Measurements from ENCODE around the gene EDAR. TPM values are rescaled to one million over a fixed set of nuclear protein-coding genes. Genes with fewer than 3 reads are reported as not detected.

Gene EDAR
- total and polyA plus RNA-seq, 10 of the 15 experiments (the other 5 are each of a cell fraction or from before 2014, with no cell fraction given): 0.04 TPM; not detected in 9

GRCh38 chr2:108920686-108921085, 68.3 kb downstream of the EDAR start:
- TF ChIP-seq PAX8 (IDR thresholded peaks at IDR 0.05) (no peak), BMI1 (IDR thresholded peaks at IDR 0.05; ENCODE audit: borderline replicate concordance) (no peak), ZBTB33 (IDR thresholded peaks at IDR 0.05) (no peak), CBX5 (IDR thresholded peaks at IDR 0.05; ENCODE audit: low read depth) (no peak), BRCA1 (IDR thresholded peaks at IDR 0.05; ENCODE audit: low read depth, low read length) (no peak), STAT1 (conservative IDR thresholded peaks at IDR 0.05) (no peak), TBL1XR1 (IDR thresholded peaks at IDR 0.05; ENCODE audit: low read depth, low read length) (no peak), CBFB (IDR thresholded peaks at IDR 0.05; ENCODE audit: low read depth) (no peak), ZNF207 (IDR thresholded peaks at IDR 0.05; ENCODE audit: borderline replicate concordance) (no peak), ZNF274 (IDR thresholded peaks at IDR 0.05; ENCODE audit: insufficient read depth, insufficient read length) (no peak), MEF2A (IDR thresholded peaks at IDR 0.05; ENCODE audit: insufficient read depth, low read depth, low read length) (no peak), EZH2 (IDR thresholded peaks at IDR 0.05; ENCODE audit: borderline replicate concordance, control insufficient read depth, low read depth, low read length) (no peak), SP1 (IDR thresholded peaks at IDR 0.05; ENCODE audit: low read depth, low read length) (no peak), DPF2 (IDR thresholded peaks at IDR 0.05) (no peak), ZBTB40 (IDR thresholded peaks at IDR 0.05; ENCODE audit: borderline replicate concordance) (no peak), MLLT1 (IDR thresholded peaks at IDR 0.05) (no peak), KLF5 (IDR thresholded peaks at IDR 0.05; ENCODE audit: partially characterized antibody) (no peak), YY1 (IDR thresholded peaks at IDR 0.05; ENCODE audit: low read depth, low read length) (no peak), NFYA (IDR thresholded peaks at IDR 0.05; ENCODE audit: borderline replicate concordance, low read depth, low read length) (no peak)
- H2AFZ ChIP-seq (ENCODE audit: control insufficient read depth, low read depth, low read length): no peak overlapping the region
- RAD21 ChIA-PET (ENCODE audit: unreplicated experiment): no interaction called here
- CTCF ChIA-PET: no interaction called here
- no peak for ATAC-seq
- no peak overlapping the region for H3K4me2 ChIP-seq (ENCODE audit: control insufficient read depth, insufficient read depth)
- 4% methylated on average over 7 of the region's 7 CpGs for WGBS (ENCODE audit: insufficient coverage, insufficient replicate concordance, low lambda C conversion rate, missing lambda C conversion rate)
- DNase-seq (ENCODE audit: low read depth, low spot score): no peak
- H3K27ac ChIP-seq (ENCODE audit: control insufficient read depth, insufficient read depth): no peak overlapping the region
- no peaks in the 10 kb centered on the region for H3K36me3 ChIP-seq (ENCODE audit: control insufficient read depth in 2 of 2, insufficient read depth in 2 of 2, low read length in 1 of 2)
- H4K20me1 ChIP-seq (ENCODE audit: control insufficient read depth, insufficient read depth): no peaks in the 10 kb centered on the region
- SMC1A ChIA-PET (ENCODE audit: uncharacterized antibody, unreplicated experiment): no interaction called here
- in situ Hi-C loops (cut with MboI) (no loop called here), intact Hi-C loops (cut with micrococcal nuclease; ENCODE audit: unreplicated experiment) (no loop called here)
- H3K9ac ChIP-seq (ENCODE audit: control insufficient read depth, insufficient read depth, low read length): no peak overlapping the region
- H3K27me3 ChIP-seq (replicated peaks in 1 of 2; ENCODE audit: control insufficient read depth in 2 of 2, insufficient read depth in 2 of 2, low read length in 1 of 2): peaks cover 0 to 3% of the 10 kb centered on the region in 2 experiments; a peak in 2 of 4 replicates
- H3K4me3 ChIP-seq: no peak overlapping the region
- POLR2A ChIA-PET: no interaction called here
- H3K79me2 ChIP-seq (ENCODE audit: control insufficient read depth, insufficient read depth, low read length): no peaks in the 10 kb centered on the region
- no peaks in the 10 kb centered on the region for H3K9me3 ChIP-seq (replicated peaks; ENCODE audit: control insufficient read depth, insufficient read depth, low read length)
- no peaks in the 10 kb centered on the region for H3K4me1 ChIP-seq (ENCODE audit: control insufficient read depth, insufficient read depth, low read length)
- no peak for FAIRE-seq
- BruUV-seq (replicated peaks): no TSS peak
